CD4-positive, alpha-beta T cell treated with Interleukin-15 for 1 hour (primary cell): ENCODE measurements around the gene PRKCG.

ENCODE experiments used
- DNase-seq: peaks from one replicate; pipeline ENCODE4 v3.0.0-alpha.2; 2020

Gene PRKCG

DNA sequence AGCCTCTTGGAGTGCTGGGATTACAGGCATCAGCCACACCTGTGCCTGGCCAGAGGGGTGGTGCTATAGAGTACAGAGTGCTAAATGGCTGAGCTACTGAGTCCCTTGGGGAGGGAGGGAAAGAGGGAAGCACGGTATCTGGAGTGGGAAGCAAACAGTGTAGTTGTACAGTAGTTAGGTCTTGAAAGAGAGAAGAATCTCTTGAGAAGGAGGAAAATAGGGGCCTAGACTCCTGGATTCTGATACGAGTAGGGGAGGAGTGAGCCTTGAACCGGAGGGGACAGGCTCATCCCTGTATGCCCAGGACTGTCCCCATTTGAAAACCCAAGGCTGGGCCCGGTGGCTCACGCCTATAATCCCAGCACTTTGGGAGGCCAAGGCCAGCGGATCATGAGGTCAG, 9.2 kb upstream of the PRKCG start:
- no peak for DNase-seq

DNA sequence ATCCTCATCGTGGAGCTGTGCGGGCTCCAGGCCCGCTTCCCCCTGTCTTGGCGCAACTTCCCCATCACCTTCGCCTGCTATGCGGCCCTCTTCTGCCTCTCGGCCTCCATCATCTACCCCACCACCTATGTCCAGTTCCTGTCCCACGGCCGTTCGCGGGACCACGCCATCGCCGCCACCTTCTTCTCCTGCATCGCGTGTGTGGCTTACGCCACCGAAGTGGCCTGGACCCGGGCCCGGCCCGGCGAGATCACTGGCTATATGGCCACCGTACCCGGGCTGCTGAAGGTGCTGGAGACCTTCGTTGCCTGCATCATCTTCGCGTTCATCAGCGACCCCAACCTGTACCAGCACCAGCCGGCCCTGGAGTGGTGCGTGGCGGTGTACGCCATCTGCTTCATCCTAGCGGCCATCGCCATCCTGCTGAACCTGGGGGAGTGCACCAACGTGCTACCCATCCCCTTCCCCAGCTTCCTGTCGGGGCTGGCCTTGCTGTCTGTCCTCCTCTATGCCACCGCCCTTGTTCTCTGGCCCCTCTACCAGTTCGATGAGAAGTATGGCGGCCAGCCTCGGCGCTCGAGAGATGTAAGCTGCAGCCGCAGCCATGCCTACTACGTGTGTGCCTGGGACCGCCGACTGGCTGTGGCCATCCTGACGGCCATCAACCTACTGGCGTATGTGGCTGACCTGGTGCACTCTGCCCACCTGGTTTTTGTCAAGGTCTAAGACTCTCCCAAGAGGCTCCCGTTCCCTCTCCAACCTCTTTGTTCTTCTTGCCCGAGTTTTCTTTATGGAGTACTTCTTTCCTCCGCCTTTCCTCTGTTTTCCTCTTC, 8.0 kb upstream of the PRKCG start:
- DNase-seq = no peak

DNA sequence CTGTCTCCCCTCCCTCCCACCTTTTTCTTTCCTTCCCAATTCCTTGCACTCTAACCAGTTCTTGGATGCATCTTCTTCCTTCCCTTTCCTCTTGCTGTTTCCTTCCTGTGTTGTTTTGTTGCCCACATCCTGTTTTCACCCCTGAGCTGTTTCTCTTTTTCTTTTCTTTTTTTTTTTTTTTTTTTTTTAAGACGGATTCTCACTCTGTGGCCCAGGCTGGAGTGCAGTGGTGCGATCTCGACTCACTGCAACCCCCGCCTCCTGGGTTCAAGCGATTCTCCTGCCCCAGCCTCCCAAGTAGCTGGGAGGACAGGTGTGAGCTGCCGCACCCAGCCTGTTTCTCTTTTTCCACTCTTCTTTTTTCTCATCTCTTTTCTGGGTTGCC, 7.4 kb upstream of the PRKCG start:
- no peak for DNase-seq

DNA sequence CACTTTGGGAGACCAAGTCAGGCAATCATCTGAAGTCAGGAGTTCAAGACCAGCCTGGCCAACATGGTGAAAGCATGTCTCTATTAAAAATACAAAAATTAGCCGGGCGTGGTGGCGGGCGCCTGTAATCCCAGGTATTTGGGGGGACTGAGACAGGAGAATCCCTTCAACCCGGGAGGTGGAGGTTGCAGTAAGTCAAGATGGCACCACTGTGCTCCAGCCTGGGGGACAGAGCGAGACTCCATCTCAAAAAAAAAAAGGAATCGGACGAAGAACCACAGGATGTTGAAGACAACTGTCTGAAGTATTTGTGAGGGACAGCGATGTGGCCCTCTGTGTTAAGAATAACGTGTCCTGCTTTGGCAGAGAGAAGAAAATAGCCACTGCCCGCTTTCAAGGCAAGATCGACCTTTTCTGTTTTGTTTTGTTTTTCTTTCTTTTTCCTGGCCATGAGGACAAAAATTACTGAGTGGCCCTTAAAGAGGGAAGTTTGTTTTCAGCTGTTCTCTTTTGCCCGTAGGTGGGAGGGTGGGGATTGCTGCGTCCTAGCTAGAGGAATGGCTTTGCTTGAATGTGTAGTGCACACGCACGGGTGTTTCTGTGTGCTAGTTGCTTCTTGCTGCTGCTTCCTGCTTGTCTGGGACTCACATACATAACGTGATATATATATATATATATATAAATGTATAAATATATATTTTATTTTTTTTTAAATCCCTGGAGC, 6.2 kb upstream of the PRKCG start:
- DNase-seq = no peak

DNA sequence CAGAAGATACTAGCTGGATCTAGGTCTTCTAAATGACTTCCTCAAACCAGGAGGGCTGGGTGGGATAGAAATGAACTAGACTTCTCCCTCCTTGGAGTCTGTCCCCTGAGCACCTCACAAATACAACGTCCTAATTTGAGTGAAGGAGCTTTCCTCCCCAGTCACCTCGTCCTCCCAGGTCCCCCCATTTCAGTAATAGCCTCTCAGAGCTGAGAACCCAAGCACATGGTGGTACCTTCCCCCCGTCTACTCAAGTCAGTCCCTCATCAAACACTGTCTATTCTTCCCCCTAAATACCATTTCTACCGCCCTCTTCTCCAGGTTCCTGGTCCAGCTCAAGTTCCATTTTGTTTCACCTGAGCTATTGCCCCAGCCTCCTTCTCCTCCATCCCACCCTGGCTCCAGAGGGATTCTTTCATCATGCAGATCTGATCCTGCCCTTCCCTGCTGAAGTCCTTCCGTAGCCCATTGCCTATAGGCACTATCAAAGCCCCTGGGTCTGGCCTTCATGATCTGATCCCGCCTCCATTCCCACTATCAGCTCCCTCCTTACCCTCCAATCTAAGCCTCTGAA, 5.3 kb upstream of the PRKCG start:
- DNase-seq = peak; percentile 45

GRCh38 chr19:53877361-53877766, 4.6 kb upstream of the PRKCG start:
- peak; percentile 84 for DNase-seq

DNA sequence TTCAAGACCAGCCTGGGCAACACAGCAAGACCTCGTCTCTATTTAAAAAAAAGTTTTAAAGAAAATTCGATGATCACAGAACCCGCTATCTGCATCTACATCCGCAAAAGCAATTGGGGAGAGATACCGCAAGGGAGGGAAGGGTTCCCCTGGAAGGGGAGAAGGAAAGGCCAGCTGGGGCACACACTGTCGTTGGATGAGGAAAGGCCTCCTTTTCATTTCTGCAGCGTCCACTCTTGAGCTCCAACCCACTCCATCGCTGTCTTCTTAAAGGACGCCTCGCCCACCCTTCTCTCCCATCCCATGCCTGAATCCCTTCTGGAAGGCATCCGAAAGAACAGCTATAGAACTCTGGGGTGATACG, 3.2 kb upstream of the PRKCG start:
- DNase-seq = no peak

DNA sequence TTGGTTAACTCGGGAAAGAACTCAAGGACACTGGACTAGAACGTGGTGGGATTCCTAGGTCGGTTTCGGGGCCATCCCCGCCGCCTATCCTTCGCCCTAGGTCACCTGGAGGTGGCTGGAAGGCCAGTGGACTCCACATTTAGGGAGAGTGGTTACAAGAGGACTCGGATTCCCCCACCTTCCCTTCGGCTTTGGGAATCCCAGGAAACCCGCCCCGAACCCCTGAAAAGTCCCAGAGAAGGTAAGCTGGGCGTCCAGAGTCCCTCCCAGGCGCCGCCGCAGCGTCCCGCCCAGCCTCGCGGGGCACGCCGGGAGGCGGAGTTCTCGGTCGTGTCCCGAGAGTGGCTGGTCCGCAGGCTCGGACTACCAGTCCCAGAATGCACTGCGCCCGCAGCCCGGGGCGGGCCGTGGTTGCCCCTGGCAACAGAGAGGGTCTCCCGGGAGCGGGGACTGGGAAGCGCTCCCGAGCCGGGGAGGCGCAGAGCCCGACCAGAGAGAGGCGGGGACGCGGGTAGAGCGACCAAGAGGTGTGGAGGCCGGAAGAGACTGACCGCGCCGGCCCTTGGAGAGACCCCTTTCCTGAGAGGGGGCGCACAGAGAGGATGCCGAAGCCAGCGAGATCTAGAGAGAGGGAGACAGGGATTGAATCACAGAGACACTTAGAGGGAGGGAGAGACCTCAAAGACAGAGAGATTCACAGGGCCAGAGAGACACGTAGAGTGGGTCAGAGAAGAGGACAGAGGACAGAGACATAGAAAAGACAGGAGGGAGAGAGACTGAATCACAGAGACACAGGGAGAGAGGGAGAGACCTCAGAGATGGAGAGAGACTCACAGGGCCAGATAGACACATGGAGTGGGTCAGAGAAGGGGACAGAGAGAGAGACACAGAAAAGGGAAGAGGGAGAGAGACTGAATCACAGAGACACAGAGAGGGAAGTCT, 2.6 kb upstream of the PRKCG start:
- DNase-seq = peak; percentile 88

DNA sequence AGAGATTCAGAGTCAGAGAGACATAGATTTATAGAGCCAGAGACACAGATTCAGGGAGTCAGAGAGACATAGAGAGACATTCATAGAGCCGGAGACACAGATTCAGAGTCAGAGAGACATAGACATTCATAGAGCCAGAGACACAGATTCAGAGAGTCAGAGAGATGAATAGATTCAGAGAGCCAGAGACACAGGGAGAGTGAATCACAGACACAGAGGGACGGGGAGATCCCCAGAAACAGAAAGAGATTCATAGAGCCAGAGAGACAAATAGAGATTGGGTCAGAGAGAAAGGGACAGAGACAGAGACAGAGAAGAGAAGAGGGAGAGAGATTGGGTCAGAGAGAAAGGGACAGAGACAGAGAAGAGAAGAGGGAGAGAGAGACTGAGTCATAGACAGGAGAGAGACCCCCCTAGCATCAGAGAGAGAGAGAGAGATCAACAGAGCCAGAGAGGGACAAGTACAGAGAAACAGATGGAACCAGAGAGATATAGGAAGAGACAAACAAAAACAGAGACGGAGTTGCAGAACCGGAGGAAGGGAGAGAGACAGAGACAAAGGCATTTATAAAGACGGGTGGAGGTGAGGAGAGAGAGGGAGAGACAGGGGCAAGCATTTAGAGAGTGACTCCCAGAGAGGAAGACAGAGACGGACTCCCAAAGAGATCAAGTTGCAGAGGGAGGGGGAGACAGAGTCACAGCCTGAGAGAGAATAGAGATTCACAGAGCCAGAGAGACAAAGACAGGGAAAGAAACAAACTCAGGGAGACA, 1.1 kb upstream of the PRKCG start:
- DNase-seq = no peak

- DNase-seq = no peak
These were observed 524 bp downstream of the PRKCG start for GRCh38 chr19:53882391-53883050.

DNA sequence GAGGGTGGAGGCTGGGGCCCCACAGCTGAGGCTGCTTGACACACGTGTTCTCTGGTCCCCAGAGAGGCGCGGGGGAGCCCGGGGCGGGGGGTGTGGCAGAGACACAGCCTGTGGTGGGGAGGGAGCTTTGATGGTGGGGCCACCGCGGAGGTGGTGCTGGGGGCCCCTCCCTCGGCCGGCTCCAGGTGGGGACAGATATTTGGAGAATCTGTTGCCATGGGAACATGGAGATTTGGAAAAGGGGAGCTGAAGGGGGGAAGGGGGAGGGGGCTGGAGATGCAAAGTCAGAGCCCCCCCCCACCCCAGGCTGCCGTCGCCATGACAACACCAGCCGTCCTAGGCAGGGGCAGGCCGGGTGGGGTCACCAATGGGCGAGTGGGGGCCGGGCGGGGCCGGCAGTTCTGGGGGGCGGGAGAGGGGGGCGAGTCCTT, 1.2 kb downstream of the PRKCG start:
- DNase-seq = peak; percentile 53

DNA sequence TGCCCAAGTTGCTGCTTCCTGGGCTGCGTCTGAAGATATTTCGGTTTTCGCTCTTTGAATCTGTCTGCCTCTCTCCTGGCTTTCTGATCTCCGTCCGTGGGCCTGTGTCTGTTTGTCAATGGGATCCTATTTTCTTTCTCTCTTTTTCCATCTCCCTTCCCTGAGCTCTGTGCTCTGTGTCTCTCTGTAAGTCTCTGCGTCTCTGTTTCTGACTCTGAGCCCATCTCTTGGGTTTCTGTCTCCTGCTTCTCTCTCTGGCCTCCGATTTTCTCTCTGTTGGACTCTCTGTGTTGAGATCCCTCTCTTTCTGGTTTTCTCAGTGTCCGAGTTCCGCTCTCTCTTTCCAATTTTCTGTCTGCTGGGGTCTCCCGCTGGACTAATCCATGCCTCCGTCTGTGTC, 1.7 kb downstream of the PRKCG start:
- no peak for DNase-seq

DNA sequence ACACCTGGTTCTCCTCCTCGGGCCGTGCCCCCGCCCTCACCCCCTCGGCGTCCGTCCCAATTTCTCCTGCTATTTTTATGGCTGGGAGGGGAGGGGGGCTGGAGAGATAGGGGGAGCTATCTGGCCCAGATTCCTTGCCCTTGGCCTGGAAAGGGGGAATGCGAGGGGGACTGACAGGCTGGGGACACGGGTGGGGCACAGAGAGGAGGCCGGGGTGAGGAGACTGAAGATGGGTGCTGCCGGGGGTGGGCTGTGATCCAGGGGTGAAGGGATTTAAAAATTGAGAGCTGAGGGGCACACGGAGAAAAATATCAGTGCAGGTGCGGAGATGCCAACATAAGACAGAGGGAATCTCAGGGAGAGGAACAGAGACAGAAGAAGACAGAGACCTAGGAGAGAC, 2.3 kb downstream of the PRKCG start:
- no peak for DNase-seq

- no peak for DNase-seq
These were observed 3.0 kb downstream of the PRKCG start for GRCh38 chr19:53885036-53885435.

DNA sequence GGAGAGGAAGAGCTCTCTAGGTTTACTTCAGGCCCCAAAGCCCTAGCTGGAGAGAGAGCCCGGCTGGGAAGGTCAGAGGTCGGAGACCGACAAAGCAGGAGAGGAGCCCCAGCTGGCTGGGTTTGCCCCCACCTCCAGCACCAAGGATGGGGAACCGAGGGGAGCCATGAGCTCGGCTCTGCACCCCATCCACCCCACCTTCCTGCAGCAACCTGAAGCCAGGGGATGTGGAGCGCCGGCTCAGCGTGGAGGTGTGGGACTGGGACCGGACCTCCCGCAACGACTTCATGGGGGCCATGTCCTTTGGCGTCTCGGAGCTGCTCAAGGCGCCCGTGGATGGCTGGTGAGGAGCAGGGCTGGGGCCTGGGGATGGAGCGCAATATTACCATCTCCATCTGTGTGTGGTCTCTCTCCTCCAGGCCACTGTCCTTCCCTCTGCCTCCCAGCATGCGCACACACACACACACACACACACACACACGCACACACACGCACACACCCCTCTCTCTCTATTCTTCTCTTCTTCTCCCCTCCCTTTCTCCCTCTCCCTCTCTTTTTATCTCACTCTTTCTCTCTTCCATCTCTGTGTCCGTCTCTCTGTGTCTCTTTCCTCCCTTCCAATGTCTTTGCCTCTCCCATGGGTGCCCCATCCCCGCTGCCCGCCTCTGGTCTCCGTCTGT, 10.4 kb downstream of the PRKCG start:
- DNase-seq = no peak

DNA sequence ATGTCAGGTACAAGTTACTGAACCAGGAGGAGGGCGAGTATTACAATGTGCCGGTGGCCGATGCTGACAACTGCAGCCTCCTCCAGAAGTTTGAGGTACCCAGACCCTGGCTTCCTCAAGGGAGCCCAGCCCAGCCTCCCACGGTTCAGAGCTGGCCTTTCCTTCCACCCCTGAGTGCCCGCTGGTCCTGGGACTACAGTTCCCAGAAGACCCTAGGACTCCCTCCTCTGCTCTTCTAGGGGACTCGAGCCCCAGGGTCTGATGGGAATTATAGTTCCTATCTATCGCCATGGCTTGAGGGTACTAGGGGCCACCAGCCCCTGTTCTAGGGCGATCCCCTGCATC, 11.0 kb downstream of the PRKCG start:
- no peak for DNase-seq

GRCh38 chr19:53894707-53895106, 12.7 kb downstream of the PRKCG start:
- no peak for DNase-seq

- DNase-seq = no peak
These were observed 14.7 kb downstream of the PRKCG start for GRCh38 chr19:53896682-53897081.

- no peak for DNase-seq
These were observed 15.5 kb downstream of the PRKCG start for GRCh38 chr19:53897459-53897858.

GRCh38 chr19:53898166-53898565, 16.2 kb downstream of the PRKCG start:
- DNase-seq = no peak
